Bronchus fibroblast of lung (primary cell): ENCODE results near the gene FNBP1L. TPM values are rescaled to one million over a fixed set of nuclear protein-coding genes. Genes with fewer than 3 reads are reported as not detected.

Experiments
- total RNA-seq: library from RNA; depleted of rRNA; stranded (reverse); fragments of >200 nt; gene quantifications from 2 replicates; pipeline ENCODE4 v1.2.3, GENCODE V29; 2015

FNBP1L gene
- total RNA-seq = 8.0 and 10.4 TPM in 2 replicates

GRCh38 chr1:93447481-93448291 lies at the start of gene FNBP1L:
FNBP1L (plus strand) TSS chr1:93448118; CDS start chr1:93448282, 164 bp downstream.

Other genes with a start within 250 kb of the FNBP1L start
- gene DR1, start 102.2 kb upstream of the FNBP1L start, total RNA-seq = 34.0 and 37.8 TPM in 2 replicates
- gene BCAR3, start 233.7 kb downstream of the FNBP1L start, total RNA-seq = 24.5 and 25.9 TPM in 2 replicates